Measurements from ENCODE around the gene PLCB2.

GRCh38 chr15:40243126-40243810 is 64.5 kb downstream of the PLCB2 start:
- no peak for TF ChIP-seq SUZ12 (IDR thresholded peaks at IDR 0.05; ENCODE audit: extremely low read depth, insufficient read depth, insufficient read length)
- TF ChIP-seq YY1 (IDR thresholded peaks at IDR 0.05; ENCODE audit: insufficient read depth, insufficient read length): no peak
- no peak for TF ChIP-seq ZNF274 (IDR thresholded peaks at IDR 0.05; ENCODE audit: low read depth, low read length)
